D721Med (cell line): ENCODE data around the gene WDR81.
"Not testable (repeated sequence)": the region's sequence is repeated elsewhere in the genome, so short reads cannot be mapped to it uniquely, and the experiment has no call there.

Experiments
- DNase-seq: peaks from one replicate; pipeline ENCODE4 v3.0.0; 2011; ENCODE audit warnings: low spot score; ENCODE audit not compliant: insufficient read length
- FAIRE-seq: peaks from 2 replicates; lab custom pipeline; 2011; peaks lifted over from hg19 to GRCh38; lab: Jason Lieb, UNC
- TF ChIP-seq, protein P1 (sequence below): IDR thresholded peaks from 2 replicates; pipeline ENCODE4 v1.5.1; 2012; ENCODE audit warnings: mild to moderate bottlenecking, control low read depth; ENCODE audit not compliant: insufficient read depth; ENCODE audit errors: missing control alignments

The WDR81 gene

DNA sequence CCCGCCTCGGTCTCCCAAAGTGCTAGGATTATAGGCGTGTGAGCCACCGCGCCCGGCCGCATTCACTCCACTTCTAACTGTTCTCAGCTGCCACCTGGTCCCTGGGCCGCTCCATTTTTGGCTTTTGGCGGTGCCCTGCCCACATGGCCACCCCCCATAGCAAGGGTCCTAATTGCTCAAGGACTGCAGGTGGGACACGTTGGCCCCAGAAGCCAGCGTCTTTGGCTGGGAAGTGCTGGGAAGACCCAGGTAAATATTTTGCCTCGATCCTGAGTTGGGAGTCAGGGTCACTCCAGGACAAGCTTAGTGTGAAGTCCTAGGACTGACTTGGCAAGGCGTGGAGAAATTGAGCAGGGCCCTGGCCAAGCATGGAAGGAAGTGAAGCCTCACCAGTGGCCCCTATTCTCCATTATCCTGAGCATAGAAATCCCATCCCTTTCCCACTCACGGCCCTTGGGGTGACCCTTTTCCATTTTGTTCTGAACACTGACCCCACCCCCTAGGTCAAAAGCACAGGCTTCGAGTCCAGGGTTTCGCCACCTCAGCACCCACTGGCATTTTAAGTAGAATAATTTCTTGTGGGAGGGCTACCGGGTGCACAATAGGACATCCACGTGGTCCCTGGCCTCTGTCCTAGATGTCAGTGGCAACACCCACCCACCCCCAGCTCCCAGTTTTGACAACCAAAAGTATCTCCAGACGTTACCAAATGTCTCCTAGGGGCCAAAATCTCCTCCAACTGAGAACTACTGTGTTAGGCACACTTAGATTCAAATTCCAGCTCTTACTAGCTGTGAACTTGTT is 5.9 kb upstream of the WDR81 start:
- FAIRE-seq = no peak
- TF ChIP-seq, protein P1, sequence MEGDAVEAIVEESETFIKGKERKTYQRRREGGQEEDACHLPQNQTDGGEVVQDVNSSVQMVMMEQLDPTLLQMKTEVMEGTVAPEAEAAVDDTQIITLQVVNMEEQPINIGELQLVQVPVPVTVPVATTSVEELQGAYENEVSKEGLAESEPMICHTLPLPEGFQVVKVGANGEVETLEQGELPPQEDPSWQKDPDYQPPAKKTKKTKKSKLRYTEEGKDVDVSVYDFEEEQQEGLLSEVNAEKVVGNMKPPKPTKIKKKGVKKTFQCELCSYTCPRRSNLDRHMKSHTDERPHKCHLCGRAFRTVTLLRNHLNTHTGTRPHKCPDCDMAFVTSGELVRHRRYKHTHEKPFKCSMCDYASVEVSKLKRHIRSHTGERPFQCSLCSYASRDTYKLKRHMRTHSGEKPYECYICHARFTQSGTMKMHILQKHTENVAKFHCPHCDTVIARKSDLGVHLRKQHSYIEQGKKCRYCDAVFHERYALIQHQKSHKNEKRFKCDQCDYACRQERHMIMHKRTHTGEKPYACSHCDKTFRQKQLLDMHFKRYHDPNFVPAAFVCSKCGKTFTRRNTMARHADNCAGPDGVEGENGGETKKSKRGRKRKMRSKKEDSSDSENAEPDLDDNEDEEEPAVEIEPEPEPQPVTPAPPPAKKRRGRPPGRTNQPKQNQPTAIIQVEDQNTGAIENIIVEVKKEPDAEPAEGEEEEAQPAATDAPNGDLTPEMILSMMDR = no peak
- no peak for DNase-seq

DNA sequence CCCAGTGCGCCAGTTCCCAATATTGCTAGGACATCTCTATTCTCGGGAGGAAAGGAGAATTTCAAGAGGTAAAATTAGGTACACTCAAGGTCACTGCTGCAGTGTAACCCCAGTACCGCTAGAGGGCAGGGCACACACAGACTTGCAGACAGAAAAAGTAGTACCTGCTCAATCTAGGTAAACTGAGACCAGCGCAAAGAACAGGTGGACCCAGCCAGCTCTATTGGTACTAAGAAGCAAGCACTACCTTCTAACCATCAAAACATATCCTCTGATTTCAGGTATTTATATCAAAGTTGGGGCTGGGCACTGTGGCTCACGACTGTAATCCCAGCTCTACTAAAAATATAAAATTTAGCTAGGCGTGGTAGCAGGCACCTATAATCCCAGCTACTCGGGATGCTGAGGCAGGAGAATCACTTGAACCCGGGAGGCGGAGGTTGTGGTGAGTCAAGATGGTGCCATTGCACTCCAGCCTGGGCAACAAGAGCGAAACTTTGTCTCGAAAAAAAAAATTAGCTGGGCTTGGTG is 3.6 kb upstream of the WDR81 start:
- DNase-seq (no peak), FAIRE-seq (peak; percentile 16)
- TF ChIP-seq, protein P1 = peak; percentile 73

GRCh38 chr17:1722022-1722421 is 2.5 kb upstream of the WDR81 start:
- not testable (repeated sequence) for DNase-seq, FAIRE-seq

DNA sequence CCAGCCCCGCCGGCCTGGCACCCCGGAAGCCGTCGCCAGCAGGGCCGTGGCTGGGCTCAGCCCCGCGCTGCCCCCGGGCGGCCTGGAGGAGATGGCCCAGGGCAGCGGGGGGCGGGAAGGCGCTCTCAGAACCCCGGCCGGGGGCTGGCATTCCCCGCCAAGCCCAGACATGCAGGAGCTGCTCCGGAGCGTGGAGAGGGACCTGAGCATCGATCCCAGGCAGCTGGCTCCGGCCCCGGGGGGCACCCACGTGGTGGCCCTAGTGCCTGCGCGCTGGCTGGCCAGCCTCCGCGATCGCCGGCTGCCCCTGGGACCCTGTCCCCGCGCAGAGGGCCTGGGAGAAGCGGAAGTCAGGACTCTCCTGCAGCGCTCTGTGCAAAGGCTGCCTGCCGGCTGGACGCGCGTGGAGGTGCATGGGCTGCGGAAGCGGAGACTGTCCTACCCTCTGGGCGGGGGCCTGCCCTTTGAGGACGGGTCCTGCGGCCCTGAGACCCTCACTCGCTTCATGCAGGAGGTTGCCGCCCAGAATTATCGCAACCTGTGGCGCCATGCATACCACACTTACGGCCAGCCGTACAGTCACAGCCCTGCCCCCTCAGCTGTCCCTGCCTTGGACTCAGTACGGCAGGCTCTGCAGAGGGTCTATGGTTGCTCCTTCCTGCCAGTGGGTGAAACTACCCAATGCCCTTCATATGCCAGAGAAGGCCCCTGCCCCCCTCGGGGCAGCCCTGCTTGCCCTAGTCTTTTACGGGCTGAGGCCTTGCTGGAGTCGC is 551 bp downstream of the WDR81 start:
- DNase-seq = no peak
- TF ChIP-seq, protein P1 = no peak
- no peak for FAIRE-seq

- FAIRE-seq = no peak
- TF ChIP-seq, protein P1 = no peak
Measured at GRCh38 chr17:1725642-1726511, 1.4 kb downstream of the WDR81 start.

DNA sequence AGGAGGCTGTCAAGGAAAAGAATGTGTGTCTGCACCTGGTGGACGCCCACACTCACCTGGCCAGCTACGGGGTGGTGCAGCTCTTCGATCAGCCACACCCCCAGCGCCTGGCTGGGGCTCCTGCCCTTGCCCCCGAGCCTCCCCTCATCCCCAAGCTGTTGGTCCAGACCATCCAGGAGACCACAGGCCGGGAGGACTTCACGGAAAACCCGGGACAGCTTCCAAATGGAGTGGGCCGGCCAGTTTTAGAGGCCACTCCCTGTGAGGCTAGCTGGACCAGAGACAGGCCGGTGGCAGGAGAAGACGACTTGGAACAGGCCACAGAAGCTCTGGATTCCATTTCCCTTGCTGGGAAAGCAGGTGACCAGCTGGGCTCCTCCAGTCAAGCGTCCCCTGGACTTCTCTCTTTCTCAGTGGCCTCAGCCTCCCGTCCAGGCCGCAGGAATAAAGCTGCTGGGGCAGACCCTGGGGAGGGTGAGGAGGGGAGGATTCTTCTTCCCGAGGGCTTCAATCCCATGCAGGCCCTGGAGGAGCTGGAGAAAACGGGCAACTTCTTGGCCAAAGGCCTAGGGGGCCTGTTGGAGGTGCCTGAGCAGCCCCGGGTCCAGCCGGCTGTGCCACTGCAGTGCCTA is 2.2 kb downstream of the WDR81 start:
- DNase-seq = no peak
- FAIRE-seq = no peak
- TF ChIP-seq, protein P1 = no peak

More at GRCh38 chr17:1725642-1726511, 1.4 kb downstream of the WDR81 start:
- no peak for DNase-seq
